OCI-LY3 (cell line): Measurements from ENCODE around the gene KLHL25.

ENCODE experiments used
- H2AFZ ChIP-seq: fragments of 200-600, 300-600 bp; shearing (Covaris generic); 2 replicates; pipeline ENCODE4 v1.6.0; 2014; ENCODE audit warnings: antibody characterized with exemption, low read depth, low read length
- H3K27ac ChIP-seq: fragments of 200-600, 300-600 bp; sonication (generic); 2 replicates; pipeline ENCODE4 v1.5.1; 2014; ENCODE audit warnings: mild to moderate bottlenecking, low read length, moderate library complexity, mixed read lengths
- H3K27me3 ChIP-seq: fragments of 200-600, 300-600 bp; sonication (generic); 2 replicates; pipeline ENCODE4 v1.6.1; 2014; ENCODE audit warnings: low read depth, low read length, mixed read lengths
- H3K36me3 ChIP-seq: fragments of 200-600, 300-600 bp; sonication (generic); replicated peaks from 2 replicates; pipeline ENCODE3; 2014; ENCODE audit warnings: low read depth, low read length, mixed read lengths
- H3K4me1 ChIP-seq: fragments of 300-600, 200-600 bp; sonication (generic); 2 replicates; pipeline ENCODE4 v1.6.1; 2014; ENCODE audit warnings: low read length, mixed read lengths
- H3K4me2 ChIP-seq: fragments of 200-600, 300-600 bp; sonication (generic); 2 replicates; pipeline ENCODE4 v1.6.1; 2014; ENCODE audit warnings: low read length, mixed read lengths
- H3K4me3 ChIP-seq: fragments of 300-600, 200-600 bp; sonication (generic); 2 replicates; pipeline ENCODE4 v1.5.1; 2014; ENCODE audit warnings: antibody characterized with exemption, mild to moderate bottlenecking, low read length, moderate library complexity
- H3K79me2 ChIP-seq: fragments of 300-600, 200-600 bp; shearing (Covaris generic); 2 replicates; pipeline ENCODE4 v1.6.1; 2014; ENCODE audit warnings: mild to moderate bottlenecking, low read length, mixed read lengths
- H3K9ac ChIP-seq: fragments of 300-600, 200-600 bp; shearing (Covaris generic); 2 replicates; pipeline ENCODE4 v1.6.0; 2014; ENCODE audit warnings: mild to moderate bottlenecking, low read length, moderate library complexity
- H3K9me3 ChIP-seq: fragments of 200-600, 300-600 bp; shearing (Covaris generic); 2 replicates; pipeline ENCODE4 v1.6.1; 2014; ENCODE audit warnings: low read length, mixed read lengths; ENCODE audit not compliant: insufficient read depth
- H4K20me1 ChIP-seq: fragments of 200-600, 300-600 bp; sonication (generic); 2 replicates; pipeline ENCODE4 v1.6.1; 2016; ENCODE audit warnings: low read length, mixed read lengths; ENCODE audit not compliant: insufficient read depth
- EZH2phosphoT487 ChIP-seq: fragments of 200-600 bp; shearing (Covaris generic); IDR thresholded peaks from 2 replicates; pipeline ENCODE4 v1.6.1; 2018; ENCODE audit warnings: antibody characterized with exemption, mixed run types, low read depth
- TF ChIP-seq, protein P1 (sequence below): fragments of 200-600, 300-600 bp; sonication (generic); IDR thresholded peaks from 2 replicates; pipeline ENCODE4 v1.5.1; 2014; ENCODE audit warnings: antibody characterized with exemption, low read length, low read depth

KLHL25 gene

DNA sequence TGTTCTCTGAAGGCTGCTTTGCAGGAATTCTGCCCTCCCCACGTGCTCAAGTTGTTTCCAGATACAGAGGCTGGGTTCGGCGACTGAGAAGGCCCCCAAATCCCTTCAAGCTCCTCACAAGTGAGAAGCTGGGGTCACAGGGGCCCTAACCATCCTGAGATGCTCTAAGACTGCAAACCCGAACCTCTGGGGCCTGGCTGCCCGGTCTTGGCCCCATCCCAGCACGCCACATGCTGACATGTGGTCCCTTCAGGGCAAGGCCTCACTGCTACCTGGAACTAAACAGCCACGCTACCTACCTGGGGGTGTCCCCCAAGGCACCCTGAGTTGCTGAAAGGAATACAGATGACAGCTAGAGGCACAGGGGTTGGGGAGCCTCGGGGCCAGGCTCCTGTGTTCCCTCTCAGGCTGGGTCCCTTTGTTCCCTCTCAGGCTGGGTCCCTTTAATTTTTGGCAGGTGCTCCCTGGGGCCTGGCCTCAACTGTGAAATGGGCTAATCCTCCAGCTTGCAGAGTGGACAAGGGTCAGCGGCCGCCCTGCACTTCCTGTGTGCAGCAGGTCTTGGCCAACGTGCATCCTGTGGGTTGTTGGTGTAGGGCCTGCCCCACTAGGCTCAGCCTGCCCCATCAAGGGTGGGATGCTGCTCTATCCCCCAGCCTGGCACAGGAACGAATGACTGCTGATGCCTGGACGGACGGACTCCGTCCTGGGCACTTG, 32.5 kb downstream of the KLHL25 start:
- H3K4me3 ChIP-seq, result no peak overlapping the region
- H3K27ac ChIP-seq, result no peak overlapping the region
- H4K20me1 ChIP-seq, result peaks cover 11% of the 10 kb centered on the region; the same call in 1 of the 2 replicates
- H3K36me3 ChIP-seq, result no peaks in the 10 kb centered on the region
- H3K4me2 ChIP-seq, result no peak overlapping the region
- H2AFZ ChIP-seq, result no peak overlapping the region
- H3K9ac ChIP-seq, result no peak overlapping the region
- no peaks in the 10 kb centered on the region for H3K79me2 ChIP-seq
- H3K9me3 ChIP-seq, result no peaks in the 10 kb centered on the region
- TF ChIP-seq, protein P1, sequence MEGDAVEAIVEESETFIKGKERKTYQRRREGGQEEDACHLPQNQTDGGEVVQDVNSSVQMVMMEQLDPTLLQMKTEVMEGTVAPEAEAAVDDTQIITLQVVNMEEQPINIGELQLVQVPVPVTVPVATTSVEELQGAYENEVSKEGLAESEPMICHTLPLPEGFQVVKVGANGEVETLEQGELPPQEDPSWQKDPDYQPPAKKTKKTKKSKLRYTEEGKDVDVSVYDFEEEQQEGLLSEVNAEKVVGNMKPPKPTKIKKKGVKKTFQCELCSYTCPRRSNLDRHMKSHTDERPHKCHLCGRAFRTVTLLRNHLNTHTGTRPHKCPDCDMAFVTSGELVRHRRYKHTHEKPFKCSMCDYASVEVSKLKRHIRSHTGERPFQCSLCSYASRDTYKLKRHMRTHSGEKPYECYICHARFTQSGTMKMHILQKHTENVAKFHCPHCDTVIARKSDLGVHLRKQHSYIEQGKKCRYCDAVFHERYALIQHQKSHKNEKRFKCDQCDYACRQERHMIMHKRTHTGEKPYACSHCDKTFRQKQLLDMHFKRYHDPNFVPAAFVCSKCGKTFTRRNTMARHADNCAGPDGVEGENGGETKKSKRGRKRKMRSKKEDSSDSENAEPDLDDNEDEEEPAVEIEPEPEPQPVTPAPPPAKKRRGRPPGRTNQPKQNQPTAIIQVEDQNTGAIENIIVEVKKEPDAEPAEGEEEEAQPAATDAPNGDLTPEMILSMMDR, result no peak
- no peak for TF ChIP-seq EZH2phosphoT487
- no peaks in the 10 kb centered on the region for H3K27me3 ChIP-seq
- no peaks in the 10 kb centered on the region for H3K4me1 ChIP-seq

DNA sequence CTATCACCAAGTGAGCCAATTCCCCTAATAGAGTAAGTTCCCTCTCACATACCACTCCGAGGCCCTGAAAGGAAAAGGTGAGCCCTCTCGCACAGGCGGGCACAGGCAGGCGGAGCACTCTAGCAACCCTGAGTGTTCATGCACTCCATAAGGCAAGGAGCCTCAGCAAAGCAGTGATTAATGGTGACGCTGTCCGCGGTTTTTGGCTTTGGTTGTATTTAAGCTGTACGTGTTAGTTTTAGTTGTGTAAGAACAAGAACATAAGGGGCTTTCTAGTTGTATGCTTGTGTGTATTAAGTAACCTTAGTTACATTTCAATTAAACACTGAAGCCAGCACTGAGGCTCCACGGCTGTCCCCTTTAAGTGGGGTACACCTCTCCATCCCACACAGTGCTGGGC, 33.1 kb downstream of the KLHL25 start:
- no peaks in the 10 kb centered on the region for H3K36me3 ChIP-seq
- H3K4me1 ChIP-seq, result no peaks in the 10 kb centered on the region
- H3K79me2 ChIP-seq, result no peaks in the 10 kb centered on the region

DNA sequence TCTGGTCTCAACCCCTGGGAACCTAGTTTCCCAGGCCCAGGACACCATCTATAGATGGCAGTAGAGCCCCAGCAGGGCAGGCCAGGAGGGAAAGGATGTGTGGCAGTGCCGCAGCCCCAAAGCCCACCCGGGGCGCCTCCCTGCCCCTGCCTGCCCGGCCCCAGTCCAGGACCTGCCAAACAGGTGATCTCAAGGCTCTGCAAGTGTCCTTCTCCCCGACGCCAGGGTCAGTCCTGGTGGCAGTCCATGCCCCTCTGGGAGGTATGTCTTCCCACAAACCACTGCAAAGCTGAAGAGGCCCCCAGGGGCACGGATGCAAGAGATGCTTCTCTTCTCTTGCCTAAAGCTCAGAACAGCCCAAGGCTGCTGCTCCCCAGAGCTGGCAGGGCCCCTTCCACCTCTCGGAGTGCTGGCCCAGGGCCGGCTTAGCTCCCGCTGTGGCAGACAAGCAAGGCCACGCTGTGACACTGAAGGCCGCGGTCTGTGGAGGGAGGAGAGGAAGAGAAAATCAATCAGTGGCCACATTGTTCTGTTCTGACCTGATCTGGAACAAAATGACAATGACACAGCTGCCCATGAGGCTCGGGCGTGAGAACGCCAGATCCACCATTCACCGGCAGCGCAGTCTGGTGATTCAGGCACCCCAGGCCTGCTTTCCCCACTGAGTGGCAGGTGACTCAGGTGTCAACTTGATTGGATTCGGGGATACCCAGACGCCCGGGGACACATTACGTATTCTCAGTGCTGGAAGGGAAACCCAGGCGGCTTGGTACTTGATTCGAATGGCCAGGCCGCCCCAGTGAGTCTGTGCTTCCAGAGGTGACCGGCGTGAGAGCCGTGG, 34.0 kb downstream of the KLHL25 start:
- TF ChIP-seq EZH2phosphoT487, result no peak
- TF ChIP-seq, protein P1, result peak; percentile 42
- Histone ChIP-seq H3K9ac (no peak overlapping the region), H3K27ac (no peak overlapping the region), H3K4me3 (no peak overlapping the region), H3K4me1 (no peaks in the 10 kb centered on the region), H4K20me1 (peaks cover 6% of the 10 kb centered on the region; the same call in 1 of the 2 replicates), H3K79me2 (no peaks in the 10 kb centered on the region), H3K9me3 (no peaks in the 10 kb centered on the region), H3K27me3 (no peaks in the 10 kb centered on the region), H2AFZ (no peak overlapping the region), H3K4me2 (no peak overlapping the region), H3K36me3 (no peaks in the 10 kb centered on the region)

More for the DNA sequence above, 33.1 kb downstream of the KLHL25 start:
- TF ChIP-seq, protein P1, result no peak
- no peak for TF ChIP-seq EZH2phosphoT487
- Histone ChIP-seq H3K4me3 (no peak overlapping the region), H3K9me3 (no peaks in the 10 kb centered on the region), H2AFZ (no peak overlapping the region), H3K27ac (no peak overlapping the region), H4K20me1 (peaks cover 11% of the 10 kb centered on the region; the same call in 1 of the 2 replicates), H3K27me3 (no peaks in the 10 kb centered on the region), H3K9ac (no peak overlapping the region), H3K4me2 (no peak overlapping the region)

DNA sequence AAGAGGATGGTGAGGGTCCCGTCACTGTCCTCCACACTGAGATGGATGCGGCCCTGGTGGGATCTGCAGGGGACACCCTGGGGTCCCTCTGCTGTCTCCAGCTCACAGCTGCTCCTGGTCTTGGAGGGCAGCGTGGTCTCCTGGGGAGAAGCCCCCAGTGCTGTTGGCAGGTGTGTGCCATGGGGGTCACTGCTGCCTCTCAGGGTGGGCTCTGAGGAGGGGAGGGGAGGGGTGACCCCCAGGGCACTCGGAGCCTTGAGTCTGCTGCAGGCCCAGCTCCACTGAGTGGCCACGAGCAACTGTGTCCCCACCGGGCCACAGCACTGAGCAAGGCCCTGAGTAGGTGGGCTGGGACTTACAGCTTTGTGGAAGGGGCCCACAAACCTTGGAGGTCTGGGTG, 34.7 kb downstream of the KLHL25 start:
- no peaks in the 10 kb centered on the region for H3K79me2 ChIP-seq
- no peak overlapping the region for H3K9ac ChIP-seq
- H3K36me3 ChIP-seq, result no peaks in the 10 kb centered on the region
- H3K27ac ChIP-seq, result no peak overlapping the region
- no peak overlapping the region for H3K4me2 ChIP-seq
- H3K27me3 ChIP-seq, result no peaks in the 10 kb centered on the region
- no peaks in the 10 kb centered on the region for H3K4me1 ChIP-seq
- H4K20me1 ChIP-seq, result peaks cover 6% of the 10 kb centered on the region; the same call in 1 of the 2 replicates
- no peaks in the 10 kb centered on the region for H3K9me3 ChIP-seq
- no peak for TF ChIP-seq EZH2phosphoT487
- TF ChIP-seq, protein P1, result no peak
- no peak overlapping the region for H2AFZ ChIP-seq
- no peak overlapping the region for H3K4me3 ChIP-seq
